HG02973 (cell line): ENCODE data around the gene GNB3.
A peak's percentile ranks its signal among the peaks of the same experiment; 100 is the strongest.
"Not testable (repeated sequence)": the region's sequence is repeated elsewhere in the genome, so short reads cannot be mapped to it uniquely, and the experiment has no call there.

Experiments used
- ATAC-seq: cut with Tn5 transposase; IDR thresholded peaks from one replicate; pipeline ENCODE4 v1.9.1; 2021; ENCODE audit warnings: moderate library complexity; ENCODE audit not compliant: unreplicated experiment

GNB3 gene

DNA sequence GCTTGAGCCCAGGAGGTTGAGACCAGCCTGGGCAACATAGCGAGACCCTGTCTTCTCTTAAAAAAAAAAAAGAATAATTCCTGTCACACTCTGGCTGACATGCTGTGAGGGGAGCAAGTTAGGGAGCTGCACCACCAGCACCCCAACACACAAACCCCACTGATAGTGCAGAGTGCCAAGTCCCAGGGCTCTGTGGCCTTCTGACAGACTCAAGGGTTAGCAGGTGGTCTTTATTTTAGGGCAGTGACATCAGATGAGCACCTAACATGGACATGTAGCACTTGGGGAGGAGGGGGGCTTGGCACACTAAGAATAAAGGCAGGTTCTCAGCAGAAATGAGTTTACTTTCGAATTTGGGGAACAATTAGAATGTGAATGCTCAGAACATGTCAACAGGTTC, 18.1 kb downstream of the GNB3 start:
- no peak for ATAC-seq

DNA sequence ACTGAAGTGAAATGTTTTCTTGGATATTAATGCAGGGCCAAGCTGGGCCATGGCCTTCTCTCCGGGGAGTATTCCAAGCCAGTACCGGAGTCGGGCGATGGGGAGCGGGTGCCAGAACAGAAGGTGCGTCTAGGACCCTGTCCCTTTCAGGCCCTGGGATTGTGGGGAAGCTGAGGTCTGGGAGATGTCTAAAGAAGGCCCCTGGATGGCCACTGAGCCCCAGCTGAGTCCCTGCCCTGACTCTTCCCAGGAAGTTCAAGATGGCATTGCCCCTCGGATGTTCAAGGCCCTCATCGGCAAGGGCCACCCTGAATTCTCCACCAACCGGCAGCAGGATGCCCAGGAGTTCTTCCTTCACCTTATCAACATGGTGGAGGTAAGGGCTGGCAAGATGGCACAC, 19.4 kb downstream of the GNB3 start:
- no peak for ATAC-seq

DNA sequence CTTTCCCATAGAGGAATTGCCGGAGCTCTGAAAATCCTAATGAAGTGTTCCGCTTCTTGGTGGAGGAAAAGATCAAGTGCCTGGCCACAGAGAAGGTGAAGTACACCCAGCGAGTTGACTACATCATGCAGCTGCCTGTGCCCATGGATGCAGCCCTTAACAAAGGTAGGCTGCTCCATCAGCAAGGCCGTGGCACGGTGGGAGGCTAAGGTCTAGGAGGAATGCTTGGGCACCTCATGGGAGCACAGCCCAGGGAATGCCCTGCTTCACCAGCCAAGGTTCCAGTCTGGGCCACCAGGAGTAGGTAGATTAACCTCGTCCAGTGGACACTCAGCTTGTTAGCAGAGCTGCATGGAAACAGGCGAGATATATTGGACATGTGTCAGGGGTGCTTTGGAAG, 20.2 kb downstream of the GNB3 start:
- ATAC-seq = no peak

DNA sequence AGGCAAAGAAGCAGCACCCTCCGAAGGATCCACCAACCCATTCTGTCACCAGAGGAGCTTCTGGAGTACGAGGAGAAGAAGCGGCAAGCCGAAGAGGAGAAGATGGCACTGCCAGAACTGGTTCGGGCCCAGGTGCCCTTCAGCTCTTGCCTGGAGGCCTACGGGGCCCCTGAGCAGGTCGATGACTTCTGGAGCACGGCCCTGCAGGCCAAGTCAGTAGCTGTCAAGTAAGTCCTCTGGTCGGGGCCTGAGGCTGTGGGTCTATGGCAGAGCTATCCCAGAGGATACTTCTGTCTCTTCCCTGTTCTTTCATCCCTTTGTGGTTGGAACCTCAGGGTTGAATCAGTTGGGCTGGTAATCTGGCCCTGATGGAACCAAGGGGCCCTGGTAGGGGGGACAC, 20.7 kb downstream of the GNB3 start:
- ATAC-seq = no peak

DNA sequence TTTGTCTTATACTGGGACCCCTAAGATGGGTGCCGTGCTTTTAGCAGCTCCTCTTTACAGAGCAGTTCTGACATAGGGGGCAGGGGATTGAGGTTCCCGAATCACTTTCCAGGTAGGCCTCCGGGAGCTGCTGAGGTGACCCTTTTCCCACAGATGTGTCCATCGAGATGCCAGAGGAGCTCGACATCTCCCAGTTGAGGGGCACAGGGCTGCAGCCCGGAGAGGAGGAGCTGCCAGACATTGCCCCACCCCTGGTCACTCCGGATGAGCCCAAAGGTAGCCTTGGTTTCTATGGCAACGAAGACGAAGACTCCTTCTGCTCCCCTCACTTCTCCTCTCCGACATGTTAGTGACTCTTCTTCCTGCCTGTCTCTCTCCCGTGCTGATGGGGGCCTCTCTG, 22.3 kb downstream of the GNB3 start:
- no peak for ATAC-seq

DNA sequence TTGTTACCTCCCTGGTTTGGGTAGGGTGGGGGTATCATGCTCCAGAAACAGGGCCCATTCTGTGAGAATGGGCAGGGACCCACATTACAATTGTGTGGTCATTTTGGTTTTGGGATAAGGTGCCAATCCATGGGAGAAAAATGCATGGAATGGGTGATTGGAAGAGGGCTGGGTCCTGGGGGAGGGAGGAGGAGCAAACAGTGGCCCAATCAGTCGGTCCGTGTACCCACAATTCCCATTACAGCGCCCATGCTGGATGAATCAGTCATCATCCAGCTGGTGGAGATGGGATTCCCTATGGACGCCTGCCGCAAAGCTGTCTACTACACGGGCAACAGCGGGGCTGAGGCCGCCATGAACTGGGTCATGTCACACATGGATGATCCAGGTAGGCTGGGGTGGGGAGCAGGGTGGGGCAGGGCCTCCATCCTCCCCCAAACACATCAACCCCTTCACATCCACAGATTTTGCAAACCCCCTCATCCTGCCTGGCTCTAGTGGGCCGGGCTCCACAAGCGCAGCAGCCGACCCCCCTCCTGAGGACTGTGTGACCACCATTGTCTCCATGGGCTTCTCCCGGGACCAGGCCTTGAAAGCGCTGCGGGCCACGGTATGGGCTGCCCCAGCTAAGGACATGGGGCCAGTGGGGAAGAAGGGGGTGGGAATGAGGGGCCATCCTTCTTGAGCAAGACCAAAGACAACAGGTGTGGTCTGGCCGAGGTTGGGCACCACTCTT, 23.0 kb downstream of the GNB3 start:
- no peak for ATAC-seq

DNA sequence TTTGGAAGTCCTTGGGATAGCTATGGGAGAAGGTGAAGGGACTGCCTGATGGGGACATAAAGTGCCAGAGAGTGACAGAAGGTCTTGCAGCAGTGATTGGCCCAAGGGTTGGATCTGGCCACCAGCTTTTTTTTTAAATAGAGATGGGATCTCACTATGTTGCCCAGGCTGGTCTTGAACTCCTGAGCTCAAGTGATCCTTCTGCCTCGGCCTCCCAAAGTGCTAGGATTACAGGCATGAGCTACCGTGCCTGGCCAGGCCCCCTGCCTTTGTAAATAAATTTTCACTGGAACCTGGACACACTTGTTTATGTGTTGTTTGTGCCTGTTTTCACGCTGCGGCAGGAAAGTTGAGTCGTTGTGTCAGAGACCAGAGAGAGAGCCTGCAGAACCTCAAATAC, 24.6 kb downstream of the GNB3 start:
- ATAC-seq = not testable (repeated sequence)

DNA sequence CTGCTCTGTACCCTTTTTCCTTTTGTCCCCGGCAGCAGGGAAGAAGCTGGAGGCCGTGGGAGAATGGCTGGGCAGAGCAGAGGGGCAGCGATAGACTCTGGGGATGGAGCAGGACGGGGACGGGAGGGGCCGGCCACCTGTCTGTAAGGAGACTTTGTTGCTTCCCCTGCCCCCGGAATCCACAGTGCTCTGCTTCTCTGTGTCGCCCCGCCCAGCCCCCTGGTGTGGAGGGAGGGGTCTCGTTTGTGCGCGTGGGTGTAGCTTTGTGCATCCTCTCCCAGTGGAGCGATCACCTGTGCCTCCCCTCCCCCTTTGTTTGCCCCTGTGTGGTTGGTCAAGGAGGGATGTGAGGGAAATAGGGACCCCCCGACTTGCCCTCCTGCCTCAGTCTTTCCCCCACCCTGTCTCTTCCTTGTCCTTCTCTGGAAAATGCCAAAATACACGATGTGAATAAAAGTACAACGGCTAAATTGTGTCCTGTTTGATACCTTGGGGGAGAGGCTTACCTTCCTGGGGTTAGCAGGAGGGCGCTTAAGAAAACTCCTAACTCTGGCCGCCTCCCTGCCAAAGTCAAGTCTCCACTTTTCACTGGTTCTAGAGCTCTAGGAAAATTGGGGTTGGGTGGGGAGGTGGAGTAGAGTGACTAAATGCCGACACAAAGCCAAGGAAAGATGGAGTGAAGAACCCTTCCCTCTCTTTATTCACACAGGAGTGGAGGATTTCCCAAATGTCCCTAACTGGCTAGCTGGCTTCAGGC, 25.6 kb downstream of the GNB3 start:
- no peak for ATAC-seq

DNA sequence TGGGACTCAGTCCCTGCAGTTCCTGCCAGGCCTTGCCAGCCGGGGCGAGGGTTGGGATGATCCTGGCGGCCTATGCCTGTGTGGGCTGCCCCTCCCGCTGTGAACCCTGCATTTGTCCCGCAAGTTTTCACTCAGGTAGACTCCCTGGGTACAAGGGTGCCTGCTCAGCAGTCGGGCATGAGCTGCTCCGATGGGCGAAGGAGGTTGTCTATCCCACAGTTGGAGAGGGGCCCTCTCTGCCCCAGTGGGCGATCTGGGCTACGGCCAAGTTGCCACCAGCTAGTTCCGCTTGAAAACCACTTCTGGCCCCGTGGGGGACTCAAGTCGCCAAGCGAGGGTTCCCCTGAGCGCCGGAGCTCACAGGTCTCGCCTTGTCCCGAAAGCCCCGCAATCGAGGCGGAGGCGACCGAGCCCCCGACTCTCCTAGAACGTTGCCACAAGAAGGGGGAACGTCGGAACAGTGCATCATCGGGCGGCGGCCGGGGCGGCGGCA, 26.2 kb downstream of the GNB3 start:
- ATAC-seq = no peak

DNA sequence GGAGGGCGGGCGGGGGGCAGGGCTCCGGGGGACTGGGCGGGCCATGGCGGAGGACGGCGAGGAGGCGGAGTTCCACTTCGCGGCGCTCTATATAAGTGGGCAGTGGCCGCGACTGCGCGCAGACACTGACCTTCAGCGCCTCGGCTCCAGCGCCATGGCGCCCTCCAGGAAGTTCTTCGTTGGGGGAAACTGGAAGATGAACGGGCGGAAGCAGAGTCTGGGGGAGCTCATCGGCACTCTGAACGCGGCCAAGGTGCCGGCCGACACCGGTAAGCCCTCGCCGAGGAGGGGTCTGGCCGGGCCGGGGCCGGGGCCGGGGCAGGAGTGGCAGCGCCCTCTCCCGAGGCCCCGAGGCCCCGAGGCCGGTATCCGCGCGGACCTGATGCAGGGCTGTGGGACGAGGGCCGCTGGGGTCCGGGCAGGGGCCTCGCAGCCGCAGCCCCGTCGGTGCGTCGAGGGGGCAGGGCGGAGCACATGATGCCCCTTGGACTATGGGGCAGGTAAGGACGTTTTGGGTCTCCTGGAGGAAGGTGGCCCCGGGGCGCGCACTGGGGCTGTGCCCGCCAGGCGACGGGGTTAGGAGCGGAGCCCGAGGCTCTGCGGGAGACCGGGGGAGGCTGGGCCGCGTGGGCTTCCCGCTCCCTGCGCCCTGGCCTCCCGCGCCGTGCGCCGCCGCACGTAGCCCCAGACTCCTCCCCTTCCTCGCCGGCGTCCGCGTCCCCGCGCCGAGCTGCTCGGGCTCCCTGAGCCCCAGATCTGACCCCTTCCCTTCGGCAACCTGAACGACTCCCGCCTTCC, 26.9 kb downstream of the GNB3 start, which contains the start of gene TPI1:
TPI1 (plus strand) TSS at position 119 of the 798 bp plus-strand sequence; CDS start at position 155, 36 bp downstream.
- ATAC-seq = peak; percentile 41

DNA sequence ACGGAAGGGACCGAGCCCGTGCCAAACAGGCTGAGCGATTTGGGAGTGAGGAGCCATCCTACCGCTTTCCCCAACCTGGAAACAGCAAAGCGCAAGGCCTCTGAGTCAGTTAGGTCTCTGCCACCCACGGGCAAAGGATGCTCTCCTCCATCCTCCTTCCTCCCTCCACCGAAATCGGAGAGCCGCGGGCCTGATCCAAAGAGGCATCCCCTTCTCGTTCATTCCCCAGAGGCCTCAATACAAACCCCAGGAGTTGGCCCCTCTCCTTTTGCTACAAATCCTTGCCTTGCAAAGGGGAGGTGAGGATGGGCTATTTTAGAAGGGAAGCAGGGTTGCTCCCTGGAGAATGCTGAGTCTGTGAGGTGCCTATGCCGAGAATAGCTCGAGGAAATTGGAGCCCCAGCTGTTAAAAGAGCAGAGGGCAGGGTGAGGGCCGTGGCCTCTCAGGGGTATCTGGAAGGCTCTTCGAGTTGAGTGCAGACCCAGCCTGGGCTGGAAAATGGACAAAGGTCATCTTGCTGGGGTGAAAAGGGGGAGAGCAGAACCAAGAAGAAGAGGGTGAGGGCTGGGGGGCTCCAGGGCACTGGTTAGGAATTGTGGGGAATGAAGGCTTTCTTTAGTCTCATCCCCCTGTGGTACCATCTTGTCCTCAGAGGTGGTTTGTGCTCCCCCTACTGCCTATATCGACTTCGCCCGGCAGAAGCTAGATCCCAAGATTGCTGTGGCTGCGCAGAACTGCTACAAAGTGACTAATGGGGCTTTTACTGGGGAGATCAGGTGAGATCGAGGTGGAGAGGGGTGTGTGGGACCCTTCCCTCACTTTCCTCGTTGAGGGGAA, 27.7 kb downstream of the GNB3 start:
- ATAC-seq = no peak

DNA sequence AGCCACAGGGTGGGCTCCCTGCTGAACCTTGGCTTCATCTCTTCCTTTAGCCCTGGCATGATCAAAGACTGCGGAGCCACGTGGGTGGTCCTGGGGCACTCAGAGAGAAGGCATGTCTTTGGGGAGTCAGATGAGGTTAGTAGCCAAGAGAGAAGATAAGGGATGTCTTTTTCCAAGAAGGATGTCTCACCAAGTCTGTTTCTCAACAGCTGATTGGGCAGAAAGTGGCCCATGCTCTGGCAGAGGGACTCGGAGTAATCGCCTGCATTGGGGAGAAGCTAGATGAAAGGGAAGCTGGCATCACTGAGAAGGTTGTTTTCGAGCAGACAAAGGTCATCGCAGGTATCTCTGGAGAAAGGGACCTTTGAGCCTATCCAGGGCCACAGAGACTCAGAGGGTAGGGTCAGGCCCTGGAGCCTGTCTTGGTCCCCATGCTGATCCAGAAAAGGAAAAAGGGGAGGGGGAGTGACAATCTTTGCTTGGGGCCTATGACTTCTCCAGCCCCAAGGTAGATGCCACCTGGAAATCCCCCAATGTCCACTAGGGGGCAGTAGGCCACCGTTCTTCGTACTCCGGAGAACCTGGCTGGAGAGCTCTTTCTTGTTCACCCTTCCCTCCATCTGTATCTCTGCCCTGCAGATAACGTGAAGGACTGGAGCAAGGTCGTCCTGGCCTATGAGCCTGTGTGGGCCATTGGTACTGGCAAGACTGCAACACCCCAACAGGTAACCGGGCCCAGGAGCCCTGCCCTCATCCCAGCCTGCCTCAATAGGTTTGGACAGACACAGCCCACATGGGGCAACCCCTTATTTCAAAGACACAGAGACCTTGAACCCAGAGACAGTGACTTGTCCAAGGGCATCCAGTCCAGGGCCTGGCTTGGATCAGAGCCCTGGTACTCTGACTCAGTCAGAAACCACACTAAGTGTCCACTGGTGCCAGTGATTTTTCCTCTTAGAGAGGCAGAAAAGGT, 28.6 kb downstream of the GNB3 start:
- ATAC-seq = no peak

DNA sequence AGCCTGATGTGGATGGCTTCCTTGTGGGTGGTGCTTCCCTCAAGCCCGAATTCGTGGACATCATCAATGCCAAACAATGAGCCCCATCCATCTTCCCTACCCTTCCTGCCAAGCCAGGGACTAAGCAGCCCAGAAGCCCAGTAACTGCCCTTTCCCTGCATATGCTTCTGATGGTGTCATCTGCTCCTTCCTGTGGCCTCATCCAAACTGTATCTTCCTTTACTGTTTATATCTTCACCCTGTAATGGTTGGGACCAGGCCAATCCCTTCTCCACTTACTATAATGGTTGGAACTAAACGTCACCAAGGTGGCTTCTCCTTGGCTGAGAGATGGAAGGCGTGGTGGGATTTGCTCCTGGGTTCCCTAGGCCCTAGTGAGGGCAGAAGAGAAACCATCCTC, 29.6 kb downstream of the GNB3 start:
- not testable (repeated sequence) for ATAC-seq

DNA sequence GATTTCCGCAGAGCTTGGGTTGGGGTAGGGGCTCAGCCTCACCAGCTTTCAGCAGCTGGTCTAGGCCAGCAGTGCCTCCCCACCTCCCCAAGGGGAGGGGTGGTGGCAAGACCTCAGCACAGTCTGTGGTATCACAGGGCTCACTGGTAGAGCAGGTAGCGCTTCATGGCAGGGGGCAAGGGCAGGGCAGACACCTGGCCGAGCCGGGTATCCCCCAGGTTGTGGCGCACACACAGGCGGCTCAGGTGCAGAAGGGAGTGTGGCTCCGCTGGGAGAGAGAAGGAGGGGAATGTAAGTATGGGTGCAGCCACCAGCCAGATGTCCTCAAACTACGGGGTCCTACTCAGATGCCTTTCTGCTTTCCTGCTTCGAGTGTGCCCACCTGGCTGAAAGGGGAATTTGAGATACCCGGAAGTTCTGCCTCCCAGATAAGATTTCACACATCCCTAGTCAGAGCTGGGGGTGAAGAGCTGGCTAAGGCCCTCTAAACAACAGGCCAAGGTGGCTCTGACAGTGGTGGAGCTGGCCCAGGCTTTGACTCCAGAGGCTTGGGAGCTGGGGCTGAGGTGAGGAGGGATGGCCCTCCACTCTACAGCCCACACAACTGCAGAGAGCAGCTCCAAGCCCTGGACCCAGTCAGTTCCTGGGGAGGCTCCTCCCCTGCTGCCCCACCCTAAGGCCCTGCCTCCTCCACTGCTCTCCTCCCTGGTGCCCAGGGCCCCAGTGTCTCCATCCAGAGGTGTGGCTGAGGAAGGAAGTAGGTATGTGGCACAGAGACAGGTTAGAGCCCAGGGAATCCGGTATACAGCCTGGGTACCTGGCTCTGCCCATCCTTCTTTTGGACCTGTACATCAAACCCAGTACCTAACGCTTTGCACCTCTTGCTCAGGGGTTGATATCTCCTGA, 30.6 kb downstream of the GNB3 start:
- ATAC-seq = no peak

DNA sequence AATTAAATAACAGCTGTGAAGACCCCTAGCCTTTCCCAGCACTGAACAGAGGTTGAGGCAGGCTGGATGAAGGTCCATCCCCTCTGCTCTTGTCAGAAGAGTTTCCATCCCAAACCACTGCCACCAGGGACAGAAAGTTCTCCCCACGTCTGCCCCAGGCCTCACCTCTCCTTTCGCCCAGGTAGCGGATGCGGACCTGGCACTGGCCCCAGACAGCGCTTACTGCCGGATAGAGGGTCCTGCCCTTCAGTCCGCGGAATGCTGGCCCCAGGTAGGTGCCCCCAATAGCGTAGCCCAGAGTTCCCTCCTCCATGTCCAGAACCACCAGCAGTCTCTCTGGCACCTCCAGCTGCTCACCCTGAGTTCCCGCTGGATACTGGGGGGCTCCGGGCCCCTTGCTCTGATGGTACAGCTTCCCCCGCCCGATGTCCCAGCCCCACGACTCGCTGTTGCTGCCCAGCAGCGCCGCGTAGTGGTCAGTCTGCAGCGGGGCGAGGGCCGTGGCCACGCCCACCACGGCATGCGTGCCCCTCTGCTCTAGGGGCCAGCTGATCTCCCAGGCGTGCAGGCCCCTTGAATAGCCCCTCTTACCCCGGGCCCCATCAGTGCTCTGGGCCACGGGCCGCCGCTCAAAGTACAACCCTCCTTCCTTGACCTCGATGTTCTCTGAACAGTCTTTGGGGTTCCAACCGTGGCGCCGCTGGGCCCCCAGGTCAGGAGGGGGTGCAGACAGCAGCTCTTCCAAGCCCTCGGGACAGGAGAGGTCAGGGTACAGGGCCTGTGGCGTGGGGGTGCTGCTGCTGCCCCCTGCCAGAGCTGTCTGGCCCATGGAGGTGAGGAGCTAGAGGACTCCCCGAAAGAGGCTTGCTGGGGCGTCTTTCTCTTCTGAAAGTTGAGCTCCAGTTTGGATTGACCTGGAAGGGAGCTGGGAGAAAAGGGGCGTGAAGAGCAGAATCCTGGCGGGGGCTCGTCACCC, 31.6 kb downstream of the GNB3 start:
- ATAC-seq = no peak

DNA sequence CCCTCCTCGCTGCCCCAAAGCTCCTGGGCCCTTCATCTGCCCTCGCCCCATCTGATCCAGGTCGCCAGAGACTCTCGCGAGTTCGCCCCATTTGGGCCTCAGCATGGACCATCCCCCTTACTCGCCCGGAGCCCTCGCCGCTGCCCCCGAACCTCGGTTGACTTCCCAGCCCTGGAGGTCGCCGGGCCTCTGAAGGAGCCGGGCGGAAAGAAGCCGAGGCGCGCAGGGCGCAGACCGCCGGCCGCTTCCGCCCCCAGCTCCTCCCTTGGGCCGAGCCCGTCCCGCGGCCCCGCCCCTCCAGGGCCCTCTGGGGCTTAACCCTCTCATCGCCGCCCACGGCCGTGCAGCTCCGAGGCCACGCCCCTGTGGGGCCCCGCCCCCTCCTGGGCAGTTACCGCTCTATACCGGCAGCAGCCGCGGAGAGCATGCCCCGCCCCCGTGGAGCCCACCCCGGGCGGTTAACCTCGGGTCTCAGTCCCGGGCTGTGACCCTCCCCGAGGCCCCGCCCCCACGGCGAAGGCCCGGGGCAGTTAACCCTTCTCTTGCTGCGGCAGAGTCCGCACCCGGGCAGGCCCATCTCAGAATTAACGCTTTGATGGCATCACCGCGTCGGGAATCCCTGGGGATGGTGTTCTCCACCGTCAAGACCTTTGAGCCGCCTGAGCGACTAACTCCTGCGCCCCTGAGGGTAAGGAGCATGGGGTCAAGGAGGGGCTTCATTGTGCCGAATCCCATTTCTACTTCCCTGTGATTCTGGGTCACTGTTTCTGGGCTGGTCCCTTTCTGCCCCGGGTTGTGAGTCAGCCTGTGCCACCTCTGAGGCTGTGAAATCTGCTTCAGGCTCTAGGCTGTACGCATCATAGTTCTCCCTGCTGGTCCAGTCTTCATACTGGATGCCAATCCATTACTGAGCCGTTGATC, 32.6 kb downstream of the GNB3 start, which contains the start of gene SPSB2:
SPSB2 (minus strand) TSS at position 210 of the 921 bp plus-strand sequence. CDS start 402 bp downstream, outside the sequence.
- peak; percentile 74 for ATAC-seq
